Muscle of arm (tissue), 12 donors: ENCODE results near the gene DPP7. TPM values are rescaled to one million over a fixed set of nuclear protein-coding genes. Genes with fewer than 3 reads are reported as not detected.

ENCODE experiments used
- DNase-seq: peaks from one replicate; pipeline ENCODE4 v3.0.0-alpha.2; 2013
- polyA plus RNA-seq, 12 donors: library from polyadenylated mRNA; unstranded; fragments of 120-200 nt; gene quantifications; one replicate each; pipeline ENCODE4 v1.2.1, GENCODE V29; 2013; ENCODE audit not compliant: insufficient read length in 12 of 12

DPP7 gene
- polyA plus RNA-seq, 12 donors: 16.7 to 86.0 (median 23.7) TPM; not detected in 1

GRCh38 chr9:137089232-137089947, 25.1 kb downstream of the DPP7 start:
- DNase-seq: no peak

GRCh38 chr9:137088121-137088520, 26.4 kb downstream of the DPP7 start:
- DNase-seq: no peak

GRCh38 chr9:137087409-137087925, 27.1 kb downstream of the DPP7 start:
- no peak for DNase-seq

- DNase-seq: peak; percentile 98
Observed at GRCh38 chr9:137086531-137087408, 27.8 kb downstream of the DPP7 start, which contains the start of gene MAN1B1. MAN1B1 (plus strand) TSS chr9:137086985; CDS start chr9:137087000, 15 bp downstream.

GRCh38 chr9:137085920-137086530, 28.5 kb downstream of the DPP7 start:
- no peak for DNase-seq

GRCh38 chr9:137084526-137084925, 30.0 kb downstream of the DPP7 start:
- no peak for DNase-seq

GRCh38 chr9:137083394-137084004, 31.0 kb downstream of the DPP7 start:
- no peak for DNase-seq

GRCh38 chr9:137082925-137083290, 31.6 kb downstream of the DPP7 start:
- no peak for DNase-seq

- no peak for DNase-seq
Observed at GRCh38 chr9:137082222-137082924, 32.2 kb downstream of the DPP7 start.

GRCh38 chr9:137080260-137081122, 34.0 kb downstream of the DPP7 start:
- DNase-seq: no peak

- no peak for DNase-seq
Observed at GRCh38 chr9:137079401-137079787, 35.1 kb downstream of the DPP7 start.

- no peak for DNase-seq
Observed at GRCh38 chr9:137078701-137079400, 35.7 kb downstream of the DPP7 start.

GRCh38 chr9:137077758-137078693, 36.5 kb downstream of the DPP7 start:
- no peak for DNase-seq

- no peak for DNase-seq
Observed at GRCh38 chr9:137077010-137077747, 37.4 kb downstream of the DPP7 start, which contains the start of gene UAP1L1. UAP1L1 (plus strand) TSS chr9:137077517; CDS start chr9:137077533, 16 bp downstream.

GRCh38 chr9:137076636-137077009, 37.9 kb downstream of the DPP7 start:
- DNase-seq: no peak

- DNase-seq: no peak
Observed at GRCh38 chr9:137075275-137075775, 39.2 kb downstream of the DPP7 start.

GRCh38 chr9:137074657-137075274, 39.8 kb downstream of the DPP7 start:
- no peak for DNase-seq
